NCI-H146 treated with DMSO at 0.1 percent for 48 hours (cell line): Measurements from ENCODE around the gene CAPZB.
A peak's percentile ranks its signal among the peaks of the same experiment; 100 is the strongest.

ENCODE experiments used
- DNase-seq: peaks from one replicate; lab custom pipeline; 2025; ENCODE audit not compliant: unreplicated experiment; lab: John Stamatoyannopoulos, UW

The CAPZB gene

GRCh38 chr1:19371226-19372135 is 113.9 kb downstream of the CAPZB start:
- no peak for DNase-seq

- DNase-seq = no peak
These were observed 114.7 kb downstream of the CAPZB start for GRCh38 chr1:19370453-19371170.

GRCh38 chr1:19369396-19370090 is 115.8 kb downstream of the CAPZB start:
- no peak for DNase-seq

- no peak for DNase-seq
These were observed 116.4 kb downstream of the CAPZB start for GRCh38 chr1:19368964-19369363.

- no peak for DNase-seq
These were observed 117.3 kb downstream of the CAPZB start for GRCh38 chr1:19368050-19368449.

- DNase-seq = no peak
These were observed 117.7 kb downstream of the CAPZB start for GRCh38 chr1:19367584-19368041.

GRCh38 chr1:19366599-19367536 is 118.5 kb downstream of the CAPZB start:
- DNase-seq = no peak

GRCh38 chr1:19365721-19366120 is 119.6 kb downstream of the CAPZB start:
- no peak for DNase-seq

GRCh38 chr1:19363536-19364152 is 121.7 kb downstream of the CAPZB start:
- DNase-seq = no peak

GRCh38 chr1:19361611-19362147 is 123.7 kb downstream of the CAPZB start:
- no peak for DNase-seq

GRCh38 chr1:19360843-19361610 is 124.3 kb downstream of the CAPZB start:
- DNase-seq = no peak

GRCh38 chr1:19360432-19360831 is 124.9 kb downstream of the CAPZB start:
- DNase-seq = no peak

GRCh38 chr1:19360016-19360415 is 125.3 kb downstream of the CAPZB start:
- no peak for DNase-seq

GRCh38 chr1:19359357-19359756 is 126.0 kb downstream of the CAPZB start:
- DNase-seq = peak; percentile 51

- DNase-seq = no peak
These were observed 126.6 kb downstream of the CAPZB start for GRCh38 chr1:19358710-19359109.

GRCh38 chr1:19357299-19357986 is 127.9 kb downstream of the CAPZB start:
- no peak for DNase-seq

- peak; percentile 29 for DNase-seq
These were observed 129.1 kb downstream of the CAPZB start for GRCh38 chr1:19356266-19356665.

- DNase-seq = peak; percentile 3
These were observed 130.8 kb downstream of the CAPZB start for GRCh38 chr1:19354531-19354981.
